Astrocyte of the cerebellum (primary cell): ENCODE data around the gene DPH2.
A peak's percentile ranks its signal among the peaks of the same experiment; 100 is the strongest.

Experiments used
- DNase-seq: peaks from one replicate; pipeline ENCODE4 v3.0.0-alpha.2; 2011; ENCODE audit warnings: low read depth
- H3K4me3 ChIP-seq: 2 replicates; pipeline ENCODE4 v1.5.1; 2011; ENCODE audit warnings: mild to moderate bottlenecking, low read depth, low read length, moderate library complexity
- in situ Hi-C: cut with HindIII; loops from 2 replicates; pipeline ENCODE4 v1.10.0; 2017; ENCODE audit warnings: low sequenced_read_pairs
- TF ChIP-seq, protein P1 (sequence below): IDR thresholded peaks from 2 replicates; pipeline ENCODE4 v1.5.1; 2012; ENCODE audit warnings: low read length, low read depth, moderate library complexity, mild to moderate bottlenecking; ENCODE audit errors: missing control alignments

The DPH2 gene

DNA sequence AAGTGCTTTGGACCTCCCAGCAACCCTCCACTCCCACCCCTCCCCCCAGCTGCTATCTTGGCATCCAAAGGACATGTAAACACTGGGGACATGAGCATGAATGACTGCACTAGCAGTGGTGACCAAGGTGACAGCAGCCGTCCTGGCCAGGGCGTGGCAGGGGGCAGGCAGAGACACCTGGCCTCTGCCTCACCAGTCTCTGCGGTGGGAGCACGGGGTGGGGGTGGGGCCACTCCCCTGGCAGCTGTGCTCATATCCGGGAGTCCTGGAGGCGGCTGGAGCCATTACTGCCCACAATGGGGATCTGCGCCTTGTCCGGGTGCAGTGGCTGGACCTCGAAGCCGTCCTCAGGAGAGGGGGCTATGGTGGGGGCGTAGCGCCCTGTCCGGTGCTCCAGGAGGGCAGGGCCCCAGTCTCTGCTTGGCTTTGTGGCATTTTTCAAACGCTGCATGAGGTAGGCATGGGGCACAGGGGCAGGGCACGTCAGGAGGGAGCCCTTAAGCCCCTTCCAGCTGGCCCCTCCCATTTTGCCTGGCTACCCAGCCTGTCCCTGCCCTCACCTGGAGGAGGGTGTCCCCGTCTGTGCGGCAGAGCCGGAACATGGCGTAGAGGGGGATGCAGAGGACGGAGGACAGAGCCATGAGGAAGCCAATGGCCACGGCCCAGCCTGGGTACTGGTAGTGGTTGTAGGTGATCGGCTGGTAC is 27.6 kb downstream of the DPH2 start:
- DNase-seq: no peak
- in situ Hi-C loops: no loop called here
- no peak overlapping the region for H3K4me3 ChIP-seq
- TF ChIP-seq, protein P1, sequence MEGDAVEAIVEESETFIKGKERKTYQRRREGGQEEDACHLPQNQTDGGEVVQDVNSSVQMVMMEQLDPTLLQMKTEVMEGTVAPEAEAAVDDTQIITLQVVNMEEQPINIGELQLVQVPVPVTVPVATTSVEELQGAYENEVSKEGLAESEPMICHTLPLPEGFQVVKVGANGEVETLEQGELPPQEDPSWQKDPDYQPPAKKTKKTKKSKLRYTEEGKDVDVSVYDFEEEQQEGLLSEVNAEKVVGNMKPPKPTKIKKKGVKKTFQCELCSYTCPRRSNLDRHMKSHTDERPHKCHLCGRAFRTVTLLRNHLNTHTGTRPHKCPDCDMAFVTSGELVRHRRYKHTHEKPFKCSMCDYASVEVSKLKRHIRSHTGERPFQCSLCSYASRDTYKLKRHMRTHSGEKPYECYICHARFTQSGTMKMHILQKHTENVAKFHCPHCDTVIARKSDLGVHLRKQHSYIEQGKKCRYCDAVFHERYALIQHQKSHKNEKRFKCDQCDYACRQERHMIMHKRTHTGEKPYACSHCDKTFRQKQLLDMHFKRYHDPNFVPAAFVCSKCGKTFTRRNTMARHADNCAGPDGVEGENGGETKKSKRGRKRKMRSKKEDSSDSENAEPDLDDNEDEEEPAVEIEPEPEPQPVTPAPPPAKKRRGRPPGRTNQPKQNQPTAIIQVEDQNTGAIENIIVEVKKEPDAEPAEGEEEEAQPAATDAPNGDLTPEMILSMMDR: no peak

DNA sequence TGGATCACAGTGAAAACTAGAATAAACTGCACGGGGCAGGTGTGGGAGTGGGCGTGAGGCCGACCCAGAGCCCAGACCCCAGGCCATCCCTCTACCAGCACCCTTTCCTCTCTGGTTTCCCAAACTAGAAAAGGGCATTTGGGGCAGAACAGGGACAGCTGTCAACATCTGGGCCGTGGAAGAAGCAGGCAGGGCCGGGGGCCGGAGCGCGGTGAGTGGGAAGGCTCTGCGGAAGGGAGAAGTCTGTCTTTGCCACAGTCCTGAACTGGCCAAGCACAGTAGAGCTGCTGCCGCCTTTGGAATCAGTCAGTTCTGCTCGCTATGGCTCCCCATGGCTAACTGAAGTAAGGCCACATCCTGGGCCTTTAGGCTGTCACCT is 28.2 kb downstream of the DPH2 start:
- no peak overlapping the region for H3K4me3 ChIP-seq
- TF ChIP-seq, protein P1: no peak
- in situ Hi-C loops: no loop called here
- no peak for DNase-seq

DNA sequence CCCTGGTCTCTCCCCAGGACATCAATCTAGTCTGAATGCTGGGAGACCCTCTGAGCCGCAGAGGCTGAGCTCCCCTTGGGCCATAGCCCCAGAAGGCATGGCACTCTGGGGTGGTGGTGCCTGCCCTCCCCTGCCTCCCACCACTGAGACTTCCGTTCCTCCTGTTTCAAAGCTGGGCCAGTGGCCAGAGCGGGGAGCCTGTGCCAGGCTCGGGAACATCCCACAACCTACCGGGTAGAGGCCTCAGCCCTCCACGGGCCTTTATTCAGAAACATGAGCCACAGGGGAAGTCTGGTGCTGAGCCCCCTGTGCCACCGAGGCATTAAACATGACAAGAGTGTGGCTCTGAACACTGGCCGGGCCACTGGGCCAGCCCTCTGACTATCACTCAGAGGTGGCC is 29.6 kb downstream of the DPH2 start:
- H3K4me3 ChIP-seq: no peak overlapping the region
- no peak for DNase-seq
- TF ChIP-seq, protein P1: no peak
- in situ Hi-C loops: no loop called here

DNA sequence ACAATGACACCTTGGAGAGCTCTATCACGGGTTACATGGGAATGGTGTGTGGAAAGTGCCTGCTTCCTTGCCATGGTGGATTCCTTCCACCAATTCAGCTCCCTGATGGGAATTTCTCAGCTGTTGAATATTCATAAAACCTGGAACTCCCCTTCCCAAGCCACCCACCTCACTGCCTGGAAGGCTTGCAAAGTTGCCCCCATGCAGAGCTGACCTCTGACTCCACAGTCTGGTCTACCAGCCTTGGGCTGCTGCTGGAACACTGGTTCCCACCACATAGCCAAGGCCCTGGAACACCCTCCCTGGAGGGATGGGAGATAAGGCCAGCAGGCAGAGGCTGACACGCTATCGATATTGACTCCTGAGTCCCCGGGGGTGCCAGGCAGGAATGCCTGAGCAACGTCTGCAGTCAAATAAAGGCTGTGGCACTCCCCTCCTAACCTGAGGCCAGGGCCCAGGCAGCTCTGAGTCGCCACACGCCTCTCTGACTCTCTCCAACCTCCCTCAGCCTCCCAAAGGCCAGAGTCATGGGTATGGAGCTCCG is 30.4 kb downstream of the DPH2 start:
- in situ Hi-C loops: no loop called here
- TF ChIP-seq, protein P1: no peak

DNA sequence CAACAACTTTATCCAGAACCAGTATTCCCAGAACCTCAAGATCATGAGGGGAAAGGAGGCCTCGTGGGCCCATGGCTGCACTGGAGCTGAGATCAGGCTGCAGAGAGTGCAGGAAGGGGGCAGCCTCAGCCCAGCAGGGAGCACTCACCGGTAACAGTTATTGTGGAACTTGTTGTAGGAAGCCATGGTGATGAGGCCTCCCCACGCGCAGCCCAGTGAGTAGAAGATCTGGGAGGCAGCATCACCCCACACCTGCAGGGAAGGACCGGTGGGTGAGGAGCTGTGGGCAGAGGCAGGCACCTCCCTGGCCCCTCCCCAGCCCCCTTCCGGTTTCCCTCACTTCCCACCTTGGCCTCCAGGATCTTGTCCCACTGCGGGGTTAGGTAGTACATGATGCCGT is 32.4 kb downstream of the DPH2 start:
- in situ Hi-C loops: no loop called here
- H3K4me3 ChIP-seq: no peak overlapping the region
- TF ChIP-seq, protein P1: no peak
- DNase-seq: no peak

More for the DNA sequence above, 30.4 kb downstream of the DPH2 start:
- no peak for DNase-seq
- H3K4me3 ChIP-seq: no peak overlapping the region

DNA sequence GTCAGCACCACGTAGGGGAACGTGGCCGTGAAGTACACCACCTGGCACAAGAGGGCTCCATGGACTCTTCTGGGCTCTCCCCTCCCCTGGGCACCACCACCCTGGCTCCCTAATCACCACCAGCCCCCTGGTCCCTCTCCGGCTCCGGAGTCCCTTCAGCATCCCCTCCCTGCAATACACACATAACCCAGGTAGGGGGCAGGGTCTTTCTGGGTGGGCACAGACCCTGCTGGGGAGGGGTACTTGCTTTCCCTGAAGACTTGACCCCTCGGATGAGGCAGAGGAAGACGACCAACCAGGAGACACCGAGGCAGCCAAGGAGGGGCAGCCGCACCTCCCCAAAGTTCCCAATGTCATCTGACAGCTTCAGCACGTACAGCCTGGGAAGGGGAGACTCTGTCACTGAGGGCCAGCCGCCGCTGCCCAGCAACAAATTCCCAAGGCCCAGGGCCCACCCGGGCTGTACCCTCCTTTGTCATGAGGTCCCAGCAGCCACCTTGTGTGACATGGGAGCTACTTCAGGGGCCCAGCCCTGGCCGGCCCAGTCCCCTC is 32.9 kb downstream of the DPH2 start:
- no peak overlapping the region for H3K4me3 ChIP-seq
- in situ Hi-C loops: no loop called here
- no peak for DNase-seq
- TF ChIP-seq, protein P1: peak; percentile 36
